Endometrium (tissue), 2 donors: Measurements from ENCODE around the gene SCGB1A1.
"Not testable (repeated sequence)": the region's sequence is repeated elsewhere in the genome, so short reads cannot be mapped to it uniquely, and the experiment has no call there.

Experiments
- FAIRE-seq: peaks from 2 replicates; lab custom pipeline; 2012; peaks lifted over from hg19 to GRCh38; lab: Jason Lieb, UNC
- donor health status: control.
- donor health status: control.

SCGB1A1 gene

DNA sequence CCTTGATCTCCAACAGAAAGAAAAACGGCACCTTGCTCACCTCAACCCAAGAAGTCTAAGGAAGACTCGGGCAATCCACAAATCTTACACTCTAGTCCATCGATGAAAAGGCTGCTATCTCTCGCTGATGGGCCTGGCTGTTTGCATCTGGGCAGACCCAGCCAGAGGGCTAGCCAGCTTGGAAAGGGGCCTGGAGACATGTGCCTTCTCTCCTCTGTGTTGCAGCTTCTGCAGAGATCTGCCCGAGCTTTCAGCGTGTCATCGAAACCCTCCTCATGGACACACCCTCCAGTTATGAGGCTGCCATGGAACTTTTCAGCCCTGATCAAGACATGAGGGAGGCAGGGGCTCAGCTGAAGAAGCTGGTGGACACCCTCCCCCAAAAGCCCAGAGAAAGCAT is 3.2 kb downstream of the SCGB1A1 start:
- FAIRE-seq, result no peak

DNA sequence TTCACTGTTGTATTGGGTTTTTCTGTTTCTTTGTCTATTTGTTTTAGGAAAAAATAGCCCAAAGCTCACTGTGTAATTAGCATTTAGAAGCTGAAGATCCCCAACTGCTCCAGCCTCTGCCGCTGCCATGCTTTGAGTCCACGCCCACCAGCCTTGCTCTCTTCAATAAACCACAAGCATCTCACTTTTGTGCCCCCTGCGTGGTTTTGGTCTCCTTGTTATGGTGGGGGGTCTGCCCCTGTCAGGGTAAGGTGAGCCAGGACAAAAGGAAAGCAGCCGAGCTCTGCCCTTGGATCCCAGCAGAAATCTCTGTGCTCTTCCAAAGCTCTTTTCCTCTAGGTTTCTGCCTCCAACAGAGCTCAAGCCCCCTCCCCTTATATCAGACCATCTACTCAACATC is 4.2 kb downstream of the SCGB1A1 start:
- FAIRE-seq, result no peak

DNA sequence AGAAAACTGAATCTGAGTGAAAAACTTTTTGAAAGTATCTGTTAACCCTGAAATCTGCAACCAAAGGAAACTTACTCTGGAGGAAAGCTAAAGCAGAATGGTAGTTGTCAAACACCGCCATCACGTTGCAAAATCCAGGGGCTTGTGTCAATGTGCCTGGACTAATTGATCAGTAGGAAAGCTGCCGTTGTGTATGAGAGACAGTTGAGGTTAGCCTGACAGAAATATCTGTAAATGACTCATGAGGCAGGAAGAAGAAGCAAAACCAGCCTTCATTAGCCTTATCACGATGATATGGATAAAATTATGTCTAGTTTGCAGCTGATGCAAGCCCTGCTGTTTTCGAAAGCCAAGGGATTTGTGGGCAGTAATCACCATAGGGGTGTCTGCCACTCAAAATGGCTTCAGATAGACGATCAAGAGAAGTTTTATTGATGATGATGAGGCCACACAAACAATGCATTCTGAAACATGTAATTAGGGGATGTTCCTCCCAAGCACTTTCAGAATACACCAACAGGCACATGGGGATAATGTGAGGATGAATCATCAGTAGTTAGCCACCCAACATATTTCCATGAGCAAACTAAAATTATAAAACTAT is 8.9 kb downstream of the SCGB1A1 start:
- FAIRE-seq, result no peak

DNA sequence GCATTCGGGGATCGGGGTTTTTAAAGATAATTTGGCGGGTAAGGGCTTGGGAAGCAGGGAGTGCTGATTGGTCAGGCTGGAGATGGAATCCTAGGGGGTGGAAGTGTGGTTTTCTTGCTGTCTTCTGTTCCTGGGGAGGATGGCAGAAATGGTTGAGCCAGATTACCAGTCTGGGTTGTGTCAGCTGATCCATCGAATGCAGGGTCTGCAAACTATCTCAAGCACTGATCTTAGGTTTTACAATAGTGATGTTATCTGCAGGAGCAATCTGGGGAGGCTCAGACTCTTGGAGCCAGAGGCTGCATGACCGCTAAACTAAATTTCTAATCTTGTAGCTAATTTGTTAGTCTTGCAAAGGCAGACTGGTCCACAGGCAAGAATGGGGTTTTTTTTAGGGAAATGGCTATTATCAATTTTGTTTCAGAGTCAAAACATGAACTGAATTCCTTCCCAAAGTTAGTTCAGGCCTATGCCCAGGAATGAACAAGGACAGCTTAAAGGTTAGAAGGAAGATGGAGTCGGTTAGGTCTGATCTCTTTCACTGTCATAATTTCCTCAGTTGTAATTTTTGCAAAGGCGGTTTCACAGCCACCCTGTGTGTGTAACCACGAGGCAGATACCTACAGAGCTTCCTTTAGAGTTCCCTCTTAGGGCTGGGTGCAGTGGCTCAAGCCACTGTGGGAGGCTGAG is 10.2 kb downstream of the SCGB1A1 start:
- no peak for FAIRE-seq

DNA sequence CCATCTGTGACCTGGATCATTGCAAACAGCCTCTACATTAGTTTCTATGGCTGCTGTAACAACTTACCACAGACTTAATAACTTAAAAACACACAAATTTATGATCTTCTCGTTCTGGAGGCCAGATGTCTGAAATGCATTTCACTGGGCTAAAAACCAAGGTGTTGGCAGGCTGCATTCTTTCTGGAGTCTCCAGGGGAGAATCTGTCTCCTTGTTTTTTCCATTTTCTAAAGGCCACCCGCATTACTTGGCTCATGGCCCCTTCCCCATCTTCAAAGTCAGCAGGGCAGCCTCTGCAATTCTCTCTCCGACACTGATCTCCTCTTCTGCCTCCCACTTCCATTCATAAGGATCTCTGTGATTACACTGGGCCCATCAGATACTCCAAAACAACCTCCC is 11.6 kb downstream of the SCGB1A1 start:
- no peak for FAIRE-seq

DNA sequence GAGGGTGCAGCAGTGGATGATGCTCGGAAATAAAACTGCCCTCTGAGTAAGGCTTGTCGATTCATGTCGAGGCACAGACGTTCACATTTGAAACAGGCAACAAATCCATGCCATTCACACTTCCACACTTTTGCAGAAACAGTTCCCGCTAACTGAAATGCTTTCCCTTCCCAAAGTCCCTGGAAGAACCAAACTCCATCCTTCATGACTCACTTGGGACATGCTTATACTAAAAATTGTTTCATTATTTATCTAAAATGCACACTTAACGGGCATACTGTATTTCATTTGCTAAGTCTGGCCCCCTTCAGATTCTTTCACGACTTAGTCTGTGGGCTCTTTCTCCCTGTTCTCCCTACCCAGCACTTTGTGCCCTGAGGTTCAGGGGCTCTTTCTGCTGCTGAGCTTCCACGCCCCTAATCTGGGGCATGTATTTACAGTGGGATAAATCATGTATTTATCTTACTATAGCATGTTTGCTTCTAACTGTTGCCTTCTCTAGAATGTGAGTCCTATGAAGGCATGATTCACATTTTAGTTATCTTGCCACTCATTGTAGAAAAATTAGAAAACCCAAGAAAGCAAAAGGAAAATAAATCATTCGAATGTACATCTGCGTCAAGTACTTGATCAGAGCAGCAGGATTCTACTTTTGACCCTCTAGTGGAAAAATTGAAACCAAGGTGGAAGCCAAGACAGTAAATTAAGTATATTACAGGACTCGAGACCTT is 12.5 kb downstream of the SCGB1A1 start:
- no peak for FAIRE-seq

DNA sequence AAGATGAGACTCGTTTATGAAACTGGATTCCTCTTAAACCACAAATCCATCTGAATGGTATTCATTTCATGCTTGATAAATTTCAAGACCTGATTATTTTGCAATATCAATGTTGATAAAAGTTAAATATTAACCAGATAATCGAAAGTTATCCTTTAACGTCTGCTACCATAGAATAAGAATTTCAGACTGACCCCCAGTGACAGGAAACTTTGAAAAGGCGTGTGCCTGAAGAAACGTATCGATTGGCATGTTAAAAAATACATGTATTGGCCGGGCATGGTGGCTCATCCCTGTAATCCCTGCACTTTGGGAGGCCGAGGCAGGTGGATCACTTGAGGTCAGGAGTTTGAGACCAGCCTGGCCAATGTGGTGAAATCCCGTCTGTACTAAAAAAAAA is 13.9 kb downstream of the SCGB1A1 start:
- no peak for FAIRE-seq

DNA sequence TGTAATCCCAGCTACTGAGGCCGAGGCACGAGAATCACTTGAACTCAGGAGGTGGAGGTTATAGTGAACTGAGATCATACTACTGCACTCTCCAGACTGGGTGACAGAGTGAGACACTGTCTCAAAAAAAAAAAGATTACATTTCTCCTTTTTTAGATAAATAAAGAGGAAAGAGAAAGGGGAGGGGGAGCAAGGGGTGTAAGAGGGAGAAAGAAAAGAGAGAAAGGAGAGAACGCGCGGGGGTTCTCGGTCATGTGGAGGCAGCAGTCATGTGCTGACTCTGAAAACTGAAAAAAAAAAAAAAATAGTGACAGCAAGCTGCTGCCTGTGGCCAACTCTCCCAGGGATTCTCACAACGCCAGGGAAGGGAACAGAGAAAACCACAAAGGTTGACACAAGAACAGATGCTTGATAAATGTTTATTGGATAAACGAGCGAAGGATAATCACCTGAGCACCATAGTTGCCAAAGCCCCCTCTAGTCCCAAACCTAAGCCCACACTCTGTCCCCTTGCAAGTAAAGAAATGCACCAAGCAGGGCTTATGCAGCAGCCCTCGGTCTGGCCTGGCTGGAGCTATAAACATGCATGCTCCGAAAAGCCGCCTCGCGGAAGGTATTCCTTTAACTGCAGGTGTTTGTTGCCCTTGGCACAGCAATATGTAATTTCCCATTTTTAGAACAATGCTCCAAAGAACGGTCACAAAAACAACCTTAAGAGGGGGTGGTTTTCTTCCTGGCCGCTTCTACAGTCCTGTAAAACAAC is 14.5 kb downstream of the SCGB1A1 start:
- FAIRE-seq, result no peak

DNA sequence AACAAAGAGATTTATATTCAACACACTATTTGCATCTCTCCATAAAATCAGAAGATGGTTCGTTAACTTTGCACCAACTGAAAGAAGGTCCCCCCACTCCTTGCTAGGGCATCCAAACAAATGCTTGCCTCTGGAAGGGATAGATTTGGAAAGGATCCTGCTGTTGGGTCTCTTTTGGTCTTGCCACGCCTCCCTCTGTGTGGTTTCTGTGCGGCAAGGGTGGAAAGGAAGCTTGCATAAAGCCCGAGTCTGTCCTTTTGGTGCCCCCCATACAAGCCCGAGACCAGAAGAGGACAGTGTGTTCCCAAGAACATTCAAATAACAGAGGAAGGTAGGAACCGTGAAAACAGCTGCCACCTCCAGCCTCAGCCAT is 15.1 kb downstream of the SCGB1A1 start:
- FAIRE-seq, result no peak

DNA sequence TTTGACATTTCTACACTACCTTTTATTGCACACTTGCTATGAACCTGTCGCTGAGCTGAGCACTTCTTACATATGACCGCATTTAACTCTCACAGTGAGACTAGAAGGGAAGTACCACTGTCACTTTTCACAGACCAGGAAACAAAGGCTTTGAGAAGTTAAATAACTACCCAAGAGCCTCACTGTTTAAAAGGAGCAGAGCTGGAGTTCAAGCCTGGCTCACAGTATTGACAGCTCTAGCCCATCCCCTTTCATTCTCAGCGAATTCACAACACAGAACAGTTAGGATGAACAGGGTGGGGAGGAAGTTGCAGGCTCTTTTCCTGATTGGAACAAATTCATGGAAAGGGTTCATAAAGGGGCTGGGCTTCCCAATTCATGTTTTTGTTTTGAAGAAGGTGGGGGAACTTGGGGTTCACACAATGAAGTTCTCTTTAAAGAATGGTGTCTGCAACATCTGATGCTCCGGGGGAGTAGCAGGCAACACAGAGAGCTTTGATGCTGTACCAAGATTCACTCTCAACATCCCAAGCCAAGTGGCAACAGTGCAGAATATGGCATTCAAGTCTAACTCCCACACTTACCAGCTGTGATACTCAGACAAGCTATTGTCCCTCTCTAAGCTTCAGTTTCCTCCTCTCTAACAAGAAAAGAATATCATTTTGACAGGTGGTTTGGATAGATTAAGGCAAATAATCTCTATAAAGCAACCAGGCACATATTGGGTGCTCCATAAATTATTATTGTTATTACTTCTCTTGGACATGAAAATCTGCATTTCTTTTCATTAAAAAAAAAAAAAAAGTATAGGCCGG is 17.2 kb downstream of the SCGB1A1 start:
- FAIRE-seq, result no peak

DNA sequence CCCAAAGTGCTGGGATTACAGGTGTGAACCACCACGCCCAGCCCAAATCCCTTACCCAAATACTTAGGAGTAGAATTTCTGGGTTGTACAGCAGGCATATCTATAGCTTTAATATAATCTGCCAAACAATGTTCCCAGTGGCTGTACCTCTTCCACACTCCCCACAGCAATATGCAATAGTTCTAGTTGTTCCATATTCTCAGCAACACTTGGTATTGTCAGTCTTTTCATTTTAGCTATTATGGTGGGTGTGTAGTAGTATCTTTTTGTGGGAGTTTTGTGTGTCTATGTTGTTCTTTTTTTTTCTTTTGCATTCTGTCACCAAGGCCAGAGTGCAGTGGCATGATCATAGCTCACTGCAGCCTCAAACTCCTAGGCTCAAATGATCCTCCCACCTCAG is 18.8 kb downstream of the SCGB1A1 start:
- no peak for FAIRE-seq

DNA sequence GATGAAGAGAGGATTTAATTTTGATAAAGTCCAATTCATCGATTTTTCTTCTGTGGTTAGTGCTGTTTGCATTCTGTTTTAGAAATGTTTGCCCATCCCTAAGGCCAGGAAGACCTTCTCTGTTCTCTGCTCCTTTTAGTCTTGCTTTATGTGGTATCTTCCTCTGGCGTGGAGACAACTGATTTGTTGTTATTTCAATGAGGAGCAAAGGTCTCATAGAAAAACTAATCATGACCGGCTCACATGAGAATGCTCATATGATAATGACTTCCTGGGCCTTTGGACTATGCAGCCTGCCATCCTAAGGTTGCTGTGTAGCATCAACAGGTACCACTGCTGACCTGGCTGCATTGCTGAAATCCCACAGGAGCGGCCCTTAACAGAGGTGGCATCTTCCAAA is 19.8 kb downstream of the SCGB1A1 start:
- FAIRE-seq, result no peak

DNA sequence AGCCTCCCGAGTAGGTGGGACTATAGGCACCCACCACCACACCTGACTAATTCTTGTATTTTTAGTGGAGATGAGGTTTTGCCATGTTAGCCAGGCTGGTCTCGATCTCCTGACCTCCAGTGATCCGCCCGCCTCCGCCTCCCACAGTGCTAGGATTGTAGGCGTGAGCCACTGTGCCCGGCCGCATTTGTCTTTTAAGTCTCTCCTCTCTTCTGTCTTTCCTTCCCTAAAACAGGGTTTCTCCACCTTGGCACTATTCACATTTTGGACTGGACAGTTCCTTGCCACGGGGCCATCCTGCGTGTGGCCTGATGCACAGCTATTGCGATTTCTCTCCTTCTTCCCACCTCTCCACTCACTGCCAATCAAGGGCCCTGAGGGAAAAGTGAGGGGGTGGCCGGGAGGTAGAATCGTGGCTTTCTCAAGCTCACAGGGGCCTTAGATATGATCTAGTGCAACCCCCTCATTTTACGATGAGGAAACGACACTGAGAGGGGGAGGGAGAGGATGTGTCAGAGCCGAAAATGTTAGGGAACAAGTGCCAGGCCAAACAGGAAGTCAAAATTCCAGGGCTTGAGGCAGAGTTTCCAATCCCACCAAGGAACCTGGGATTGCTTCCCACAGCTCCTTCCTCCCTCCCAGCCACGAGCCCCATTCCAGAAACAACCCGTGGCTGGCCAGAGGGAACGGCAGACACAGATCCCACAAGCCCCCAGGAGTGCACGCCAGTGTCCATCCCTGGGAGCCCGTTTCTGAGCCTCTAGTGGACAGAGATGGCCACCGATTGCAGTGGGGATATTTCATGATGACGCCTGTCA is 21.2 kb downstream of the SCGB1A1 start:
- FAIRE-seq, result no peak

DNA sequence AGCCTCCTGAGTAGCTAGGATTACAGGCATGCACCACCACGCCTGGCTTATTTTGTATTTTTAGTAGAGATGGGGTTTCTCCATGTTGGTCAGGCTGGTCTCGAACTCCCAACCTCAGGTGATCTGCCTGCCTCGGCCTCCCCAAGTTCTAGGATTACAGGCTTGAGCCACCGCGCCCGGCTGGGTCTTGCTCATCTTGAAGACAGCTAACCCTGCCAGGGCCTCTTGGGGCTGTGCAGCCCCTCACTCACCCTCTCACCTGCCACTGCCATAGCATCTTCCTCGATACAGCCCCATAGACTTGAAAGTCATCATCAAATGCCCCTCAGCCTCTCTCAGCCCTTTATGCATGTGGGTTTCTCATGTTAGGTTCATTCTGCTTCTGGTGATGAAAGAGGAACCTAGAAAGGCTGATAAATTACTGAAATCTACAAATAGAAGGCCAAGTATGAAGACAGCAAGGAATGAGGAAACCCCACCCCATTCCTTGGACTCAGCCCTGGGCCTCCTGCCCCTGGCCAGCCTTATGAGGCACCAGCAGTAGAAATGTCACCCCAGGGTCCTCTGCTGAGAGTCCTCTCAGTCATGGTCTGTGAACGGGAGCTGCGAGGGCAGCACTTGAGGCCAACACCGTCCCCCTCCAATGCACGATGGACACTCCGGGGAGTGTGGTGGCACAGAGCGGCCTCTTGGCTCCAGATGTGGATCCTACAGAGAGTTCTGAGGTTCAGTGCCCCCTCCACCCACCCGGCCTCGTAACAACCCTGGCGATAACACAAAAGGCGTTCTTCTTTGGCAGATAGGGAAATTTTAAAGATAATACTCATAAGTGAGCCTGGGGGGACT is 24.8 kb downstream of the SCGB1A1 start:
- no peak for FAIRE-seq

DNA sequence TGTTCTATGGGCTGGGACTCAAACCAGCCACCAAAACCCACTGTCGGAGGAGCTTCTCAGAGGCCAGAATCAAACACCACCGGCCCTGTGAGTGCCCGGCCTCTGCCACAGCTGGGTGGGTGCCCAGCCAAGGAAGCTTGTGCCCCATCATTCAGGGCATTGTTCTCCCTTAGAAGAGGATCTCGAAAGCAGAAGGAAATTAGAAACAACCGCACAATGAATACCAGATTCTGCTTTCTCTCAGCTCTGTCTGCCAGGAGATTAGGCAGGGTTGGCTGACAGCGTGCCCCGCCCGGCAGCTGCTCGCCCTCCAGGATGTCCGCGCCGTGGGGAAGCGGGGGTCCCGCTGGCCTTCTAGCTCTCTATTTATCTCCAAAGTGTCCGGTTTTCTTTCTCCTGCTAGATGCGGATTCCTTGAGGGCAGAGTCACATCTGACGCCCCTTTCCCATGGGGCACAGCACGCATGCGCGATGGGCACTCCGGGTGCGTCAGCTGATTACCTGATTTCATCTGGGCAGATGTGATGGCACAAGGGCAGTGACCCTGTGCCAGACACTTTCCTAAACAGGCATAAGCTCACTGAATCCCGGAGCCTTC is 25.5 kb downstream of the SCGB1A1 start:
- no peak for FAIRE-seq

DNA sequence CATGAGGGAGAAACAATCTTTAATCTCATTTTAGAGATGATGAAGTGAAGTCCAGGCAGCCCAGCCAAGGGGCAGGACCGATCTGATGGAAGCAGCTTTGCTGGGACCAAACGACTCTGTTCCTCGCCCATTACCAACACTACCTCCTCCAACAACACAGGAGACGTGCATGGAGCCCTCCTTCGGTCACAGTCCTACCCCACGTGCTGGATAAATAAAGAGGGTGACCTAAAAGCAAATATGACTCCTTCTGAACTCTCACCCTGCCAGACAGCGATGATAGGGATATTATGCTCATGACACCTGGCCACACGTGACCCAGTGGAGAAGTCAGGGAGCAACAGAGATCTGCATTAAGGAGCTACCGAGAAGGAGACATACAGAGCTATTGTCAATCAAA is 26.0 kb downstream of the SCGB1A1 start:
- FAIRE-seq, result no peak

DNA sequence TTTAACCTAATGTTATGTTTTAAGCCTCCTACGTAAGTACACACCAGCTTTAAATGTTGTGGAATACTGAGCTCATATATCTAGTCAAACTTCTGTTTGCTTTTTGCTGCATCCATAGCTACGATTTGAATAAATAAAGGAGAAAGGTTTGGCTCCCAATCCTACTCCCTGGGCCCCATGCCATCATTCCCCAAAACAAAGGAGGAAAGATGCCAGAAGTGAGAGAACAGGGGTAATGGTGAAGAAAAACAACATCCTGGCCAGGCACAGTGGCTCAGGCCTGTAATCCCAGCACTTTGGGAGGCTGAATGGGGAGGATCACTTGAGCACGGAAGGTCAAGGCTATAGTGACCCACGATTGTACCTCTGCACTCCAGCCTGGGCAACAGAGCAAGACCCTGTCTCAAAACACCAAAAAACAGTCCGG is 26.5 kb downstream of the SCGB1A1 start:
- FAIRE-seq, result peak; percentile 29

DNA sequence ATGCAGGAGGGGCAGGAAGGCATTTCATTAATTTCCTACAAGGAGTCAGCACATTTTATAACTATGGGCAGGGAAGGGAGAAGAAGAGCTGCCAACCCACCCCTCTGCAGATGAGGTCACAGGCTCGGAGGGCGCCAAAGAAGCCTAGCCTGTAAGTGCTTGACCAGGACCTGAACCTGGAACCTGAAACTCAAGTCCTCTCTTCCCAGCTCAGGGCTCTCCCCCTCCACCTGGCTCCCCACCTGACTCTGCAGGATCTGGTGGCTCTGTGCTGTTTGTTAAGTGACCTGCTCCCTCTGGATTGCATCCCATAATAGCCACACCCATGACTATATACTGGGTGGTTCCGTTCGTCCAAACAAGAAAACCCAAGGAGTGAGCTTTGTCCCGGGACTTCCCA is 27.3 kb downstream of the SCGB1A1 start:
- no peak for FAIRE-seq

DNA sequence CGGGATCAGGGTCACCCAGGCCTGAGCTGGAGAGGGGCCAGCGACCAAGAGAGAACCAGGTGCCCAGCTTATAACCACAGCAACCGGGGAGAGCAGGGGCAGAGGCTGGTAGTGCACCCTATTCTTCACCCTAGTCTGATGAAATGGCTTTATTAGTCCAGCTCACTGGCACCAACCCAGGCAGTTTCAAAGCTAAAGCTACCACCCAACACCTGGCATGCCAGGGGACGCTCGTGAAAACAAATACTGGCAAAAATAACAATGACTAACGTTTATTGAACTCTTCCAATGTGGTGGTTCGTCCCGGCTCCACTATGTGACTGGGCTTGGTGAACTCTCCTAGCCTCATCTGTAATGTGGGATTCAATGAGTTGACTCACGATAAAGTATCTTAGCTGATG is 30.6 kb downstream of the SCGB1A1 start:
- FAIRE-seq, result no peak

DNA sequence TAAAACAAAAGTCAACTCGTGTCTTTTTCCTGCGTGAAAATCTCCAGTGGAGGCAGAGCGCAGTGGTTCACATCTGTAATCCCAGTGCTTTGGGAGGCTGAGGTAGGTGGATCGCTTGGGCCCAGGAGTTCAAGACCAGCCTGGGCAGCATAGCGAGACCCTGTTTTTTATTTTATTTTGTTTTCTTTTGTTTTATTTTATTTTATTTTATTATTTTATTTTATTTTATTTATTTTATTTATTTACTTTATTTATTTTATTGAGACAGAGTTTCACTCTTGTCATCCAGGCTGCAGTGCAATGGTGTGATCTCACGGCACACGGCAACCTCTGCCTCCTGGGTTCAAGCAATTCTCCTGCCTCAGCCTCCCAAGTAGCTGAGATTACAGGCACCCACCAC is 31.1 kb downstream of the SCGB1A1 start:
- FAIRE-seq, result not testable (repeated sequence)
